Neural cell (in vitro differentiated cells): ENCODE results near the gene ACSS1.

Experiments
- CTCF ChIP-seq: fragments of 450-650 bp; IDR thresholded peaks from 2 replicates; pipeline ENCODE4 v1.5.1; 2014; ENCODE audit warnings: antibody characterized with exemption, mild to moderate bottlenecking, moderate library complexity; ENCODE audit not compliant: poor library complexity, severe bottlenecking
- SMC3 ChIP-seq: fragments of 450-650 bp; conservative IDR thresholded peaks from 2 replicates; pipeline ENCODE4 v1.6.1; 2014; ENCODE audit warnings: antibody characterized with exemption, mild to moderate bottlenecking, moderate library complexity; ENCODE audit not compliant: poor library complexity

- TF ChIP-seq CTCF, result no peak
- TF ChIP-seq SMC3, result no peak
These were observed 48.5 kb downstream of the ACSS1 start for GRCh38 chr20:25009218-25010145.
